OCI-LY7 (cell line): Measurements from ENCODE around the gene DEDD2. TPM values are rescaled to one million over a fixed set of nuclear protein-coding genes. Genes with fewer than 3 reads are reported as not detected.

Source experiments
- BruUV-seq: library from RNA; stranded (reverse); fragments of 400-500 nt; replicated peaks from 2 replicates; lab custom pipeline; 2021; lab: Mats Ljungman, UMichigan
- CTCF ChIA-PET: fragments of 300-600 bp; sonication (Branson Sonifier 250); formaldehyde crosslinking; loops from one replicate; lab custom pipeline; 2022; ENCODE audit warnings: antibody characterized with exemption; ENCODE audit not compliant: unreplicated experiment; lab: Charles Lee
- POLR2A ChIA-PET: fragments of 300-600 bp; sonication (Branson Sonifier 250); formaldehyde crosslinking; loops from one replicate; lab custom pipeline; 2022; ENCODE audit warnings: antibody characterized with exemption; lab: Charles Lee
- DNase-seq: peaks from one replicate; pipeline ENCODE4 v3.0.0-alpha.2; 2015; ENCODE audit warnings: low spot score
- H2AFZ ChIP-seq: fragments of 200-600 bp; sonication (generic), shearing (Covaris generic); 2 replicates; pipeline ENCODE4 v1.6.1; 2014; ENCODE audit warnings: mild to moderate bottlenecking, antibody characterized with exemption, low read length, moderate library complexity
- H3K27ac ChIP-seq: fragments of 200-600 bp; sonication (generic); 2 replicates; pipeline ENCODE4 v1.5.1; 2014; ENCODE audit warnings: mixed run types, low read depth, mild to moderate bottlenecking, moderate library complexity, low read length, inconsistent platforms; ENCODE audit not compliant: poor library complexity, severe bottlenecking
- H3K36me3 ChIP-seq: fragments of 200-600 bp; sonication (generic); 2 replicates; pipeline ENCODE4 v1.6.1; 2014; ENCODE audit warnings: mild to moderate bottlenecking, antibody characterized with exemption, low read length, moderate library complexity, mixed read lengths; ENCODE audit not compliant: insufficient read depth
- H3K4me1 ChIP-seq: fragments of 200-600 bp; sonication (generic); 2 replicates; pipeline ENCODE4 v1.5.1; 2014; ENCODE audit warnings: mild to moderate bottlenecking, low read length; ENCODE audit not compliant: insufficient read depth, poor library complexity, severe bottlenecking
- H3K4me2 ChIP-seq: fragments of 200-600 bp; sonication (generic); 2 replicates; pipeline ENCODE4 v1.6.1; 2014; ENCODE audit warnings: mild to moderate bottlenecking, low read length
- H3K4me3 ChIP-seq: fragments of 200-600 bp; sonication (generic); 2 replicates; pipeline ENCODE4 v1.5.1; 2014; ENCODE audit warnings: mild to moderate bottlenecking, low read depth, low read length; ENCODE audit not compliant: poor library complexity, severe bottlenecking
- H3K79me2 ChIP-seq: fragments of 200-600 bp; sonication (generic); 2 replicates; pipeline ENCODE4 v1.6.1; 2016; ENCODE audit warnings: low read depth, mild to moderate bottlenecking, low read length, moderate library complexity, mixed read lengths; ENCODE audit not compliant: insufficient read depth
- H3K9me2 ChIP-seq: fragments of 200-600 bp; sonication (generic); 2 replicates; pipeline ENCODE4 v1.6.1; 2016; ENCODE audit warnings: mild to moderate bottlenecking, low read length, mixed read lengths; ENCODE audit not compliant: insufficient read depth
- H3K9me3 ChIP-seq: fragments of 200-600 bp; sonication (generic); 2 replicates; pipeline ENCODE4 v1.6.1; 2014; ENCODE audit warnings: mild to moderate bottlenecking, mixed run types, low read length, mixed read lengths
- H4K20me1 ChIP-seq: fragments of 200-600 bp; sonication (generic); 2 replicates; pipeline ENCODE4 v1.6.1; 2014; ENCODE audit warnings: mild to moderate bottlenecking, antibody characterized with exemption, low read length, moderate library complexity, mixed read lengths; ENCODE audit not compliant: insufficient read depth
- CTCF ChIP-seq: fragments of 200-600 bp; sonication (generic); conservative IDR thresholded peaks from 2 replicates; pipeline ENCODE4 v1.5.1; 2014; ENCODE audit warnings: mild to moderate bottlenecking, antibody characterized with exemption, low read length, moderate library complexity, mixed read lengths
- EZH2phosphoT487 ChIP-seq: fragments of 200-600 bp; sonication (generic); IDR thresholded peaks from 2 replicates; pipeline ENCODE4 v1.6.1; 2018; ENCODE audit warnings: low read depth, borderline replicate concordance, mild to moderate bottlenecking, mixed run types, antibody characterized with exemption, low read length, moderate library complexity, mixed read lengths
- intact Hi-C: fragments of 100-400 bp; cut with micrococcal nuclease; formaldehyde crosslinking; loops from one replicate; pipeline ENCODE4 v1.10.0; 2022; ENCODE audit not compliant: unreplicated experiment
- total RNA-seq, 2 experiments: library from RNA; depleted of rRNA in 1 of 2; stranded (reverse); fragments of >200 nt in 1 of 2; shearing (Covaris generic) in 1 of 2; gene quantifications; 2 replicates each; pipeline ENCODE4 v1.2.3, GENCODE V29; 2014 to 2022

Gene DEDD2
- total RNA-seq, 2 experiments from 2014 or later: 15.5 to 41.9 TPM

DNA sequence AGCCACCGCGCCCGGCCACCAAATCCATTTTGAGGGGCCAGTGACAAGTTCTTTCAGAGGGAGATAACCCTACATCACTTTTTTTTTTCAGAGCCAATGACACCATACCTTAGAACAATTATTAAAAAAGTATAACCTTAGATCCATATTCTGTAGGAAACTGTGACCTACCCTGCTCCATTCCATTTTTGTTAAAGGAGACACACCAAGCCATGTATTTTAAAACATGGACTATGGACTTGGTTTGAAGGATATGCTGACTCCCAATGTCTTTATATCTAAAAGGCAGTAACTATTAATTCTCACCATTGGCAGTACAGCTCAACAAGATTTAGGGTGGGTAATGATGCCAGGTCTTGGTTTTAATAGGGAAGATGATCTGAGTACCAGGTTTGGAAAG lies 23.8 kb upstream of the DEDD2 start:
- BruUV-seq: TSS peak; percentile 39
- CTCF ChIA-PET: no interaction called here
- Histone ChIP-seq H3K36me3 (peaks cover 36% of the 10 kb centered on the region), H3K79me2 (peaks cover 22% of the 10 kb centered on the region), H3K4me2 (peak overlapping the region; percentile 96), H2AFZ (no peak overlapping the region), H3K9me2 (no peaks in the 10 kb centered on the region), H3K4me1 (peaks cover 27% of the 10 kb centered on the region), H3K27ac (no peak overlapping the region), H4K20me1 (no peaks in the 10 kb centered on the region), H3K9me3 (no peaks in the 10 kb centered on the region), H3K4me3 (peak overlapping the region; percentile 92)
- TF ChIP-seq CTCF (no peak), EZH2phosphoT487 (no peak)
- POLR2A ChIA-PET: no interaction called here
- DNase-seq: no peak
- intact Hi-C loops: no loop called here

DNA sequence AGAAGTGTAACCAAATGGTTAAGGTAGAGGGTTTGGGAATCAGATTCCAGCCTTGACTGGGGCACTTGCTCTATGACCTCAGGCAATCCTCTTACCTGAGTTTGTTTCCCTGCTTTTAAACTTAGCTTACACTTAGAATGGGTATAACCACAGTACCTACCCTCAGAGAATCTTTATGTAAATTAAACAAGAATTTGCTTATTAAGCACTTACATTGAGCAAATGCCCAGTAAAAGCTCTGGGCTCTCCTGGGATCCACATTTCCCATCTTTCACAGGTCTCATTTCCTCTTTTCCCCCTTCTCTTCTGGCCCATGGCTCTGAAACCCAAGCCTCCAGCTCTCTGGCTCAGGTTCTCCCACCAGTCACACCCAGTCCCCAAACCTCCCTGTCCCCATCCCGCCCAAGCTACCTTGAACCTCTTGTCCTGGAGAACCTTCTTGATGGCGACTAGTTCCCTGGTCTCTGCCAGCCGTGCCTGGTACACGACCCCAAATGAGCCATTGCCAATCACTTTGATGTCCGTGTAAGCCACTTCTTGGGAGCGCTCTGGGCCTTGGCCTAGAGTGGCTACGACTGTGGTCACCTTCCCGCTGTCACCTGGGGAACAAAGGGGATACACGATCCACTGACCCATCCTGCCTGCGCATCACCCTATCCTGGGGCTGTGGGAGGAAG lies 22.2 kb upstream of the DEDD2 start:
- H3K36me3 ChIP-seq: peaks cover 46% of the 10 kb centered on the region
- POLR2A ChIA-PET: no interaction called here
- H3K4me2 ChIP-seq: 0 out of 2 replicates have a peak overlapping the region, but pooled peaks have one; percentile 96
- no peak overlapping the region for H2AFZ ChIP-seq
- H3K9me2 ChIP-seq: no peaks in the 10 kb centered on the region
- H3K4me1 ChIP-seq: peaks cover 15% of the 10 kb centered on the region
- H4K20me1 ChIP-seq: no peaks in the 10 kb centered on the region
- H3K9me3 ChIP-seq: no peaks in the 10 kb centered on the region
- BruUV-seq: no TSS peak
- TF ChIP-seq CTCF (no peak), EZH2phosphoT487 (no peak)
- intact Hi-C loops: no loop called here
- H3K27ac ChIP-seq: no peak overlapping the region
- no peak overlapping the region for H3K4me3 ChIP-seq
- DNase-seq: no peak
- H3K79me2 ChIP-seq: peaks cover 22% of the 10 kb centered on the region
- CTCF ChIA-PET: no interaction called here

DNA sequence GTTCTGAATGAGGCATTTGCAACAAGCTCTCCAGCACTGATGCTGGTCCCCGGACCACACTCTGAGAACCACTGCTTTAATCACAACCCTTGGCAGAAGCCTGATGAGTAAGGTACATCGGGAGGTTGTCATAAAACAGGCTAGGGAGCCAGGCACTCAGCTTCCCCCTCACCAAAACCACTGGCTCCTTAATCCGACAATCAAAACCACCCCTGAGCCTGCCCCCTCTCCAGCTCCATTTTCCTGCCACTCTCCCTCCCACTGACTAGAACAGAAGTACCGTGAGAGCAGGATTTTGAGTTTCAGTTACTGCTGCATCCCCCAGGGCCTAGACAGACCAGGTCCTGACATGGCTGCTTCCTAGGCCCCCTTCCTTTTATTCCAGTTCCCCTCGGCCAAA lies 17.7 kb upstream of the DEDD2 start:
- H4K20me1 ChIP-seq: no peaks in the 10 kb centered on the region
- ChIA-PET POLR2A (interaction anchor here (1.5 kb wide), 1 partner anchor 15 kb away, joined by 4 read pairs; the partner anchor contains the start of gene ZNF526), CTCF (no interaction called here)

More for the DNA sequence above, 17.7 kb upstream of the DEDD2 start:
- H3K36me3 ChIP-seq: peaks cover 85% of the 10 kb centered on the region
- no peak for DNase-seq
- no peaks in the 10 kb centered on the region for H3K9me2 ChIP-seq
- no TSS peak for BruUV-seq
- no peaks in the 10 kb centered on the region for H3K9me3 ChIP-seq
- H3K4me1 ChIP-seq: no peaks in the 10 kb centered on the region
- no peak overlapping the region for H3K27ac ChIP-seq
- no peak overlapping the region for H3K4me3 ChIP-seq
- intact Hi-C loops: no loop called here
- H2AFZ ChIP-seq: no peak overlapping the region
- H3K79me2 ChIP-seq: peaks cover 3% of the 10 kb centered on the region; the same call in 1 of the 2 replicates
- no peak overlapping the region for H3K4me2 ChIP-seq
- TF ChIP-seq CTCF: no peak
- no peak for TF ChIP-seq EZH2phosphoT487
